Measurements from ENCODE around the gene TIGD2. TPM values are rescaled to one million over a fixed set of nuclear protein-coding genes. Genes with fewer than 3 reads are reported as not detected.

TIGD2 gene
- total and polyA plus RNA-seq, 9 of the 15 experiments (the other 6 are each of a cell fraction or from before 2014, with no cell fraction given): 3.6 to 15.0 (median 9.8) TPM

- Histone ChIP-seq H3K4me1 (replicated peaks in 1 of 2; ENCODE audit: control insufficient read depth in 2 of 2, insufficient read depth in 2 of 2, low read length in 2 of 2) (peaks cover 0 to 13% of the 10 kb centered on the region in 2 experiments; a peak in 3 of 5 replicates), H3K9me1 (ENCODE audit: control insufficient read depth, insufficient read depth, low read length) (no peaks in the 10 kb centered on the region), H3K4me3 (no peak overlapping the region), H4K20me1 (replicated peaks; ENCODE audit: control insufficient read depth, insufficient read depth, low read length) (no peaks in the 10 kb centered on the region), H3K36me3 (ENCODE audit: control insufficient read depth, insufficient read depth, low read length) (no peaks in the 10 kb centered on the region), H3K79me2 (ENCODE audit: control insufficient read depth, insufficient read depth, low read length) (no peaks in the 10 kb centered on the region), H3K27me3 (ENCODE audit: control insufficient read depth in 2 of 2, insufficient read depth in 2 of 2, low read length in 2 of 2) (no peaks in the 10 kb centered on the region), H2AFZ (ENCODE audit: low read depth, low read length) (no peak overlapping the region), H3K9me3 (replicated peaks; ENCODE audit: control insufficient read depth, insufficient read depth, low read depth, low read length) (no peaks in the 10 kb centered on the region), H3K27ac (ENCODE audit: extremely low read depth, low read depth, low read length) (no peak overlapping the region), H3K9ac (ENCODE audit: insufficient read depth in 1 of 2, low read depth in 2 of 2, low read length in 2 of 2) (no peak overlapping the region), H3K4me2 (ENCODE audit: insufficient read depth, low read length) (no peak overlapping the region)
- ChIA-PET POLR2A (interaction anchor here (1.3 kb wide), 1 partner anchor 10 kb away, joined by 4 read pairs; no protein-coding TSS in a partner anchor), CTCF (ENCODE audit: low intra/inter-chr PET ratio) (no interaction called here)
- in situ Hi-C loops (cut with MboI) (no loop called here), intact Hi-C loops (cut with micrococcal nuclease) (no loop called here)
- WGBS (ENCODE audit: insufficient coverage, low coverage, missing lambda C conversion rate): 55% methylated on average over 3 of the region's 3 CpGs
- no peak for FAIRE-seq
- ATAC-seq: no peak
- no peak for DNase-seq (ENCODE audit: extremely low read depth in 1 of 4, low spot score in 3 of 4)
- BruUV-seq (replicated peaks): no TSS peak
- TF ChIP-seq CBX8 (IDR thresholded peaks at IDR 0.05; ENCODE audit: borderline replicate concordance, extremely low read depth, low read depth, low read length, poor library complexity, severe bottlenecking) (no peak), ZNF165 (CRISPR knock-in tag; IDR thresholded peaks at IDR 0.05; ENCODE audit: borderline replicate concordance) (no peak), ZFPM2 (CRISPR knock-in tag; IDR thresholded peaks at IDR 0.05) (no peak), ZBTB11 (CRISPR knock-in tag; IDR thresholded peaks at IDR 0.05) (no peak), C11orf30 (IDR thresholded peaks at IDR 0.05; ENCODE audit: low read depth) (peak; percentile 52; the same call in 1 of the 2 replicates), MAFF (IDR thresholded peaks at IDR 0.05; ENCODE audit: low read length) (peak; percentile 49; the same call in 1 of the 2 replicates), L3MBTL2 (IDR thresholded peaks at IDR 0.05) (no peak), FOXO4 (CRISPR knock-in tag; IDR thresholded peaks at IDR 0.05) (no peak), CGGBP1 (CRISPR knock-in tag; IDR thresholded peaks at IDR 0.05) (no peak), ZNF316 (IDR thresholded peaks at IDR 0.05) (peak; percentile 70), CREM (IDR thresholded peaks at IDR 0.05; ENCODE audit: low read depth) (no peak), RUNX1 (IDR thresholded peaks at IDR 0.05; ENCODE audit: low read depth) (no peak), TFAM (CRISPR knock-in tag; conservative IDR thresholded peaks at IDR 0.05) (no peak), PYGO2 (tag; IDR thresholded peaks at IDR 0.05) (no peak), MAFG (tag; conservative IDR thresholded peaks at IDR 0.05) (peak; percentile 56), MYBL2 (IDR thresholded peaks at IDR 0.05; ENCODE audit: low read depth) (no peak), MYBL2 (CRISPR knock-in tag; IDR thresholded peaks at IDR 0.05; ENCODE audit: borderline replicate concordance) (no peak)
Measured at GRCh38 chr4:89125901-89126782, 14.8 kb downstream of the TIGD2 start.
